HepG2 (cell line): ENCODE data around the gene MIPEP. TPM values are rescaled to one million over a fixed set of nuclear protein-coding genes. Genes with fewer than 3 reads are reported as not detected.

Experiments used
- ATAC-seq: fragments of 200-7000 bp; cut with Tn5 transposase; 3 replicates; pipeline ENCODE4 v1.9.1; 2020; ENCODE audit warnings: mild to moderate bottlenecking, moderate library complexity
- BruUV-seq: library from RNA; stranded (reverse); fragments of 400-500 nt; replicated peaks from 2 replicates; lab custom pipeline; 2021; lab: Mats Ljungman, UMichigan
- CTCF ChIA-PET: fragments of 300-600 bp; formaldehyde crosslinking; extraction: SDS; loops from one replicate; lab custom pipeline; 2021; ENCODE audit warnings: low total read pairs, inconsistent platforms, low intra/inter-chr PET ratio; lab: Yijun Ruan, JAX
- POLR2A ChIA-PET: fragments of 350-600 bp; sonication (Branson Sonifier 250); formaldehyde crosslinking; loops from one replicate; lab custom pipeline; 2020; ENCODE audit warnings: antibody characterized with exemption, inconsistent platforms; lab: Yijun Ruan, JAX
- DNase-seq: peaks from one replicate; pipeline ENCODE4 v3.0.0-alpha.2; 2015; ENCODE audit warnings: low spot score
- FAIRE-seq: peaks from 3 replicates; lab custom pipeline; 2011; peaks lifted over from hg19 to GRCh38; lab: Jason Lieb, UNC
- H2AFZ ChIP-seq: one replicate; pipeline ENCODE4 v1.6.1; 2011; ENCODE audit warnings: low read length, inconsistent platforms
- H3K27ac ChIP-seq: fragments of 300-600 bp; 3 replicates; pipeline ENCODE4 v1.8.0; 2011; ENCODE audit warnings: mixed run types, mild to moderate bottlenecking, mixed read lengths, low read length, inconsistent platforms; ENCODE audit not compliant: insufficient read depth; ENCODE audit errors: extremely low read length
- H3K27me3 ChIP-seq, 2 experiments: fragments of 200-600 bp in 1 of 2; 2 replicates in 1 of 2; 3 replicates in 1 of 2; pipeline versions ENCODE4 v1.6.0 to v1.8.0; 2011; ENCODE audit warnings: low read length in 2 of 2, mild to moderate bottlenecking in 2 of 2, moderate library complexity in 2 of 2, inconsistent platforms in 1 of 2; ENCODE audit not compliant: insufficient read depth in 2 of 2, control insufficient read depth in 1 of 2
- H3K36me3 ChIP-seq, 2 experiments: fragments of 200-600 bp in 1 of 2; replicated peaks in 1 of 2; 2 replicates in 1 of 2; 3 replicates in 1 of 2; pipeline versions ENCODE4 v1.5.1 to v1.8.0; 2011; ENCODE audit warnings: low read length in 2 of 2, inconsistent platforms in 1 of 2; ENCODE audit not compliant: insufficient read depth in 2 of 2, control insufficient read depth in 1 of 2
- H3K4me1 ChIP-seq: 2 replicates; pipeline ENCODE4 v1.5.1; 2012; ENCODE audit warnings: low read length, inconsistent platforms; ENCODE audit not compliant: insufficient read depth
- H3K4me2 ChIP-seq: 2 replicates; pipeline ENCODE4 v1.6.0; 2011; ENCODE audit warnings: low read depth, low read length, inconsistent platforms
- H3K4me3 ChIP-seq, 3 experiments: fragments of 200-600 bp in 1 of 3; sonication (generic), shearing (Covaris generic) in 1 of 3; replicated peaks in 1 of 3; 2 replicates each; pipeline ENCODE4 v1.5.1; 2011 to 2016; ENCODE audit warnings: low read length in 3 of 3, inconsistent platforms in 2 of 3, low read depth in 2 of 3, mild to moderate bottlenecking in 2 of 3, control low read depth in 1 of 3, mixed read lengths in 1 of 3; ENCODE audit not compliant: insufficient read depth in 1 of 3
- H3K79me2 ChIP-seq: one replicate; pipeline ENCODE4 v1.6.1; 2011; ENCODE audit warnings: low read length, inconsistent platforms; ENCODE audit not compliant: insufficient read depth
- H3K9ac ChIP-seq: 2 replicates; pipeline ENCODE4 v1.6.0; 2011; ENCODE audit warnings: mild to moderate bottlenecking, low read depth, low read length, inconsistent platforms; ENCODE audit not compliant: insufficient read depth
- H3K9me3 ChIP-seq: 2 replicates; pipeline ENCODE4 v1.5.1; 2012; ENCODE audit warnings: mild to moderate bottlenecking, low read length
- H4K20me1 ChIP-seq: 2 replicates; pipeline ENCODE4 v1.6.0; 2011; ENCODE audit warnings: inconsistent platforms, mild to moderate bottlenecking, low read length, moderate library complexity; ENCODE audit not compliant: insufficient read depth
- GABPB1 ChIP-seq: IDR thresholded peaks from 2 replicates; pipeline ENCODE4 v1.6.1; 2016; ENCODE audit warnings: mild to moderate bottlenecking, missing genetic modification reagents, moderate library complexity, missing compliant biosample characterization
- GATA4 ChIP-seq: sonication (generic); IDR thresholded peaks from 2 replicates; pipeline ENCODE4 v1.6.1; 2016; ENCODE audit warnings: antibody characterized with exemption, low read depth, borderline replicate concordance
- HNRNPK ChIP-seq: fragments of 200-400 bp; formaldehyde crosslinking; IDR thresholded peaks from 2 replicates; pipeline ENCODE4 v1.6.1; 2018; ENCODE audit warnings: low read length, low read depth, moderate library complexity, mild to moderate bottlenecking; ENCODE audit not compliant: poor library complexity, severe bottlenecking
- KAT2B ChIP-seq: fragments of 150-350 bp; IDR thresholded peaks from 2 replicates; pipeline ENCODE4 v1.6.1; 2014; ENCODE audit warnings: low read depth, low read length, borderline replicate concordance
- KLF15 ChIP-seq: sonication (generic); formaldehyde crosslinking; IDR thresholded peaks from 2 replicates; pipeline ENCODE4 v1.8.1; 2023; ENCODE audit warnings: borderline replicate concordance, mild to moderate bottlenecking, inconsistent platforms, missing genetic modification reagents, mixed read lengths
- LRRFIP1 ChIP-seq: sonication (generic); formaldehyde crosslinking; conservative IDR thresholded peaks from 2 replicates; pipeline ENCODE4 v1.4.0; 2020; ENCODE audit warnings: missing genetic modification reagents
- MATR3 ChIP-seq: sonication (generic); formaldehyde crosslinking; IDR thresholded peaks from 2 replicates; pipeline ENCODE4 v1.4.0; 2020; ENCODE audit warnings: missing genetic modification reagents
- ZBTB3 ChIP-seq: sonication (generic); formaldehyde crosslinking; IDR thresholded peaks from 2 replicates; pipeline ENCODE4 v1.4.0; 2020; ENCODE audit warnings: low read depth, mild to moderate bottlenecking, moderate library complexity, missing genetic modification reagents, borderline replicate concordance
- ZKSCAN5 ChIP-seq: sonication (generic); formaldehyde crosslinking; IDR thresholded peaks from 2 replicates; pipeline ENCODE4 v1.5.1; 2020; ENCODE audit warnings: mild to moderate bottlenecking, missing genetic modification reagents
- ZNF234 ChIP-seq: sonication (generic); formaldehyde crosslinking; conservative IDR thresholded peaks from 2 replicates; pipeline ENCODE4 v1.5.1; 2020; ENCODE audit warnings: mild to moderate bottlenecking, missing genetic modification reagents
- ZNF260 ChIP-seq: sonication (generic); formaldehyde crosslinking; IDR thresholded peaks from 2 replicates; pipeline ENCODE4 v1.4.0; 2020; ENCODE audit warnings: missing genetic modification reagents, low read depth, mild to moderate bottlenecking, borderline replicate concordance
- ZNF296 ChIP-seq: sonication (generic); formaldehyde crosslinking; conservative IDR thresholded peaks from 2 replicates; pipeline ENCODE4 v1.5.0; 2020; ENCODE audit warnings: mild to moderate bottlenecking, missing genetic modification reagents
- ZNF317 ChIP-seq: sonication (generic); formaldehyde crosslinking; IDR thresholded peaks from 2 replicates; pipeline ENCODE4 v1.5.0; 2020; ENCODE audit warnings: mild to moderate bottlenecking, missing genetic modification reagents
- ZNF572 ChIP-seq: sonication (generic); formaldehyde crosslinking; IDR thresholded peaks from 2 replicates; pipeline ENCODE4 v1.5.1; 2020; ENCODE audit warnings: mild to moderate bottlenecking, missing genetic modification reagents
- ZNF761 ChIP-seq: sonication (generic); formaldehyde crosslinking; conservative IDR thresholded peaks from 2 replicates; pipeline ENCODE4 v1.4.0; 2020; ENCODE audit warnings: mild to moderate bottlenecking, missing genetic modification reagents
- WGBS: methylation state at CpG from one replicate; pipeline ENCODE4 v1.1.6; 2017; ENCODE audit warnings: low lambda C conversion rate; 5-methylcytosine and 5-hydroxymethylcytosine counted together
- in situ Hi-C: cut with HindIII; loops from 2 replicates; pipeline ENCODE4 v1.10.0; 2017; ENCODE audit warnings: low pct_unique_long_range_greater_than_20kb; ENCODE audit not compliant: extremely low pct_ligation_motif_present
- intact Hi-C: fragments of 100-400 bp; cut with micrococcal nuclease; formaldehyde crosslinking; loops from one replicate; pipeline ENCODE4 v1.10.0; 2022; ENCODE audit not compliant: unreplicated experiment
- polyA plus RNA-seq, 8 experiments: library from polyadenylated mRNA; depleted of rRNA in 3 of 8; stranded (reverse) in 7 of 8; unstranded in 1 of 8; fragments of >200 nt; fragmentation: Illumina TruSeq in 4 of 8; extraction: Trizol in 4 of 8; gene quantifications; 2 replicates each; pipeline versions ENCODE4 v1.2.1 to v1.2.3, GENCODE V29; 2011 to 2016; ENCODE audit warnings: low read depth in 4 of 8, missing spikeins in 1 of 8, mixed read lengths in 1 of 8; ENCODE audit not compliant: insufficient read depth in 1 of 8
- total RNA-seq, 5 experiments: library from RNA; depleted of rRNA; stranded (reverse); fragments of >200 nt; fragmentation: Illumina TruSeq; extraction: Trizol; gene quantifications; 2 replicates each; pipeline ENCODE4 v1.2.3, GENCODE V29; 2016; ENCODE audit warnings: low read depth in 1 of 5

MIPEP gene
- total and polyA plus RNA-seq, 2 of the 13 experiments (the other 11 are each of a cell fraction or from before 2014, with no cell fraction given) = 9.3 to 24.1 TPM

DNA sequence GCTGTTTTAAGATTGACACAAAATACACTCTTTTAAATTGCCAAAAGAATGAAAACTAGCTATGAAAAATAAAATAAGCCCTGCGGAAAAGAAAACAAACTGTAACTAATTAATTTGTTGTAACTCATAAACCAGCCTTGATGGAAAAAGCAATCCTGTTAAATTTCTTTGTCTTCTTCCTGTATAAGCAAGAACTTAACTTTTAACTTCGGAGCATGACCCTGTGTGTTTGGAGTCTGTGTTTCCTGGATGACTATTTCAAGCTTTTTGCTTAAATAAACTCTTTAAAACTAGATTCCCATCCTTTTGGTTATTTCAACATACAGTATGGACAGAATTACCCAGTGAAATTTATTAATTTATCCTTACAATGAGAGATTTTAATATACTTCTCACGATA lies 196.4 kb downstream of the MIPEP start:
- CTCF ChIA-PET = no interaction called here
- H3K9ac ChIP-seq = no peak overlapping the region
- H3K4me2 ChIP-seq = no peak overlapping the region
- no peak overlapping the region for H3K4me3 ChIP-seq
- BruUV-seq = no TSS peak
- intact Hi-C loops (no loop called here), in situ Hi-C loops (no loop called here)
- POLR2A ChIA-PET = no interaction called here
- FAIRE-seq (no peak), ATAC-seq (no peak), DNase-seq (no peak)
- no peaks in the 10 kb centered on the region for H3K36me3 ChIP-seq
- 79% methylated on average over 3 of the region's 3 CpGs for WGBS
- no peak for TF ChIP-seq ZNF296
- TF ChIP-seq KLF15 (CRISPR knock-in tag) = no peak
- TF ChIP-seq HNRNPK = no peak
- no peak for TF ChIP-seq MATR3 (CRISPR knock-in tag)
- no peak for TF ChIP-seq ZNF260
- TF ChIP-seq ZNF234 (CRISPR knock-in tag) = no peak
- no peak for TF ChIP-seq ZNF572 (CRISPR knock-in tag)
- no peak for TF ChIP-seq ZNF761 (CRISPR knock-in tag)
- TF ChIP-seq GATA4 = no peak
- TF ChIP-seq ZNF317 = no peak
- TF ChIP-seq KAT2B = no peak
- no peak for TF ChIP-seq ZBTB3 (CRISPR knock-in tag)
- TF ChIP-seq ZKSCAN5 = no peak
- TF ChIP-seq GABPB1 (CRISPR knock-in tag) = no peak
- TF ChIP-seq LRRFIP1 (CRISPR knock-in tag) = no peak
- 0 out of 5 replicates have a peak, but pooled peaks cover 0 to 1% of the 10 kb centered on the region in 2 experiments for H3K27me3 ChIP-seq
- H3K9me3 ChIP-seq = no peaks in the 10 kb centered on the region
- no peaks in the 10 kb centered on the region for H3K79me2 ChIP-seq
- no peaks in the 10 kb centered on the region for H3K4me1 ChIP-seq
- H2AFZ ChIP-seq = no peak overlapping the region
- H3K27ac ChIP-seq = no peak overlapping the region
- H4K20me1 ChIP-seq = no peaks in the 10 kb centered on the region
